GM12801 (cell line): ENCODE measurements around the gene KMT5C.

ENCODE experiments used
- CTCF ChIP-seq: IDR thresholded peaks from one replicate; pipeline ENCODE4 v1.5.1; 2011; ENCODE audit warnings: control low read depth; ENCODE audit not compliant: insufficient read length; ENCODE audit errors: extremely low read depth

The KMT5C gene

GRCh38 chr19:55345818-55346724, 6.4 kb downstream of the KMT5C start:
- no peak for TF ChIP-seq CTCF

GRCh38 chr19:55346725-55347441, 7.2 kb downstream of the KMT5C start:
- TF ChIP-seq CTCF = no peak

GRCh38 chr19:55347442-55348009, 7.8 kb downstream of the KMT5C start:
- no peak for TF ChIP-seq CTCF

- no peak for TF ChIP-seq CTCF
Measured at GRCh38 chr19:55348317-55349034, 8.8 kb downstream of the KMT5C start.

GRCh38 chr19:55350620-55351315, 11.1 kb downstream of the KMT5C start:
- no peak for TF ChIP-seq CTCF

GRCh38 chr19:55352040-55352439, 12.4 kb downstream of the KMT5C start:
- TF ChIP-seq CTCF = no peak
